ENCODE results near the gene CLCA1. TPM values are rescaled to one million over a fixed set of nuclear protein-coding genes. Genes with fewer than 3 reads are reported as not detected.

The CLCA1 gene
- total and polyA plus RNA-seq, 2 experiments from 2014 or later = not detected

GRCh38 chr1:86530211-86530845, 61.6 kb downstream of the CLCA1 start:
- no peaks in the 10 kb centered on the region for H3K4me1 Mint-ChIP-seq
- H3K27ac Mint-ChIP-seq = no peak overlapping the region
- no peaks in the 10 kb centered on the region for H3K9me2 ChIP-seq (ENCODE audit: insufficient read depth)
- H2AFZ ChIP-seq = no peak overlapping the region
- TF ChIP-seq ZNF462 (CRISPR knock-in tag; IDR thresholded peaks at IDR 0.05) = no peak
- no peak for TF ChIP-seq NANOG (IDR thresholded peaks at IDR 0.05; ENCODE audit: borderline replicate concordance)
- no peak for TF ChIP-seq JUNB (IDR thresholded peaks at IDR 0.05; ENCODE audit: unreplicated experiment)
- no peak for TF ChIP-seq STAT1 (IDR thresholded peaks at IDR 0.05; ENCODE audit: unreplicated experiment)
- no peak for TF ChIP-seq REST (IDR thresholded peaks at IDR 0.05; ENCODE audit: unreplicated experiment)
- no peak for TF ChIP-seq EZH2phosphoT487 (IDR thresholded peaks at IDR 0.05; ENCODE audit: unreplicated experiment)
- no peak for TF ChIP-seq CTCF (conservative IDR thresholded peaks at IDR 0.05; ENCODE audit: low read depth in 2 of 2)
- no peak for TF ChIP-seq ZNF331 (CRISPR knock-in tag; IDR thresholded peaks at IDR 0.05; ENCODE audit: low read depth)
- no peak for TF ChIP-seq POLR2AphosphoS5 (IDR thresholded peaks at IDR 0.05; ENCODE audit: low read depth)
- no peak for TF ChIP-seq EZH2 (IDR thresholded peaks at IDR 0.05; ENCODE audit: low read depth, unreplicated experiment)
- no peak for TF ChIP-seq ZNF114 (CRISPR knock-in tag; IDR thresholded peaks at IDR 0.05)
- no peak for TF ChIP-seq CREB1 (CRISPR knock-in tag; IDR thresholded peaks at IDR 0.05; ENCODE audit: low read depth)
- TF ChIP-seq ETS1 (IDR thresholded peaks at IDR 0.05) = no peak
- no peaks in the 10 kb centered on the region for H3K36me3 Mint-ChIP-seq (ENCODE audit: low read depth)
- no peaks in the 10 kb centered on the region for H3K27me3 Mint-ChIP-seq (ENCODE audit: insufficient read depth, low read depth, poor library complexity)
- H3K9me3 Mint-ChIP-seq = no peaks in the 10 kb centered on the region
- no peaks in the 10 kb centered on the region for H4K20me1 ChIP-seq (replicated peaks; ENCODE audit: insufficient read depth)
- H3K27me3 ChIP-seq (ENCODE audit: insufficient read depth) = no peaks in the 10 kb centered on the region
- H3K4me3 Mint-ChIP-seq = no peak overlapping the region
- H3K4me3 ChIP-seq = no peak overlapping the region
- no peak for DNase-seq (ENCODE audit: low spot score)
- H3K36me3 ChIP-seq (ENCODE audit: insufficient read depth) = no peaks in the 10 kb centered on the region
- H3K4me2 ChIP-seq = no peak overlapping the region
- H3F3A ChIP-seq (replicated peaks; ENCODE audit: low read depth) = no peaks in the 10 kb centered on the region
- H3K4me1 ChIP-seq (ENCODE audit: insufficient read depth) = no peaks in the 10 kb centered on the region
- no peak overlapping the region for H3K27ac ChIP-seq (ENCODE audit: low read depth)
- ATAC-seq = no peak
- H3K79me2 ChIP-seq (replicated peaks; ENCODE audit: insufficient read depth) = no peaks in the 10 kb centered on the region
